Measurements from ENCODE around the gene COL27A1.

The COL27A1 gene

DNA sequence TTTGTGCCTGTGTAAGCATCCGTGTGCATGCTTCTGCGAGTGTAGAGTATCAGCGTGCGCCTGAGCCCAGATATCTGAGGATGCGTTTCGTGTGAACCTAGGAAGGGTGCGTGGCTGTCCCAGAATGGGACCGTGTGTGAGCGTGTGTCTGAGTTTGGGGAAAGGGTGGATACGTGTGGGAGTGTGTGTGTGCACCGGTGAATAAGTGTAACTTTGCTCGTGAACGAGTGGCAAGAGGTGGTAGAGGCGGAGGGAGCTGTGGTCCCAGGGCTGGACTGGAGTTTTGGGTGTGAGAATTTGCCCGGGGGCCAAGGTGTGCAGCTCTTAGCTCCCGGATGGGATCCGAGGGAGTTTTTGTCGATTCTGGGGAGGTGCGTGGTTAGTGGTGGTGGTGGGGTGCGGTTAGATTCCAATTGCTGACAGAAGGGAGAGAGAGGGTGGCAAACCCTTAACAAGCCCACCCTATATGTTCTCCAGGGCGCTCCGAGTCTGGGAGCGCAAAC is 686 bp upstream of the COL27A1 start:
- H3K9me3 ChIP-seq (replicated peaks in 1 of 2; ENCODE audit: control insufficient read depth in 2 of 2, insufficient read depth in 1 of 2, low read depth in 1 of 2, low read length in 2 of 2) = no peaks in the 10 kb centered on the region
- H2BK5ac ChIP-seq (ENCODE audit: low read length) = peak overlapping the region; percentile 30
- H4K91ac ChIP-seq (ENCODE audit: low read depth, low read length, poor library complexity) = peak overlapping the region; percentile 75
- H2AK5ac ChIP-seq (ENCODE audit: low read depth, low read length) = peak overlapping the region; percentile 58
- peak overlapping the region; percentile 84 for H2BK15ac ChIP-seq (ENCODE audit: low read length)
- no CpG with 5 or more reads among the region's 23 CpGs for WGBS, 2 donors (ENCODE audit: extremely low coverage in 2 of 2, insufficient read length in 2 of 2, insufficient replicate concordance in 1 of 2)
- H2AFZ ChIP-seq (ENCODE audit: low read length) = peak overlapping the region; percentile 81
- peak overlapping the region; percentile 24 to 82 for H3K4me3 ChIP-seq (ENCODE audit: low read length in 2 of 2)
- H3K14ac ChIP-seq (ENCODE audit: low read length) = peak overlapping the region; percentile 11
- peak overlapping the region; percentile 93 for H3K9ac ChIP-seq (ENCODE audit: low read depth, low read length, poor library complexity)
- no peak overlapping the region for H3K27ac ChIP-seq (replicated peaks; ENCODE audit: low read length)
- no peaks in the 10 kb centered on the region for H3K79me1 ChIP-seq (ENCODE audit: low read depth, low read length)
- H3K18ac ChIP-seq (ENCODE audit: low read length) = peak overlapping the region; percentile 94
- H2BK120ac ChIP-seq (ENCODE audit: low read depth, low read length) = no peak overlapping the region
- H2BK12ac ChIP-seq (ENCODE audit: low read length) = peak overlapping the region; percentile 11
- H3K4ac ChIP-seq (ENCODE audit: low read length) = no peak overlapping the region
- H3K36me3 ChIP-seq (replicated peaks in 1 of 2; ENCODE audit: control insufficient read depth in 2 of 2, insufficient read depth in 2 of 2, low read length in 2 of 2) = no peaks in the 10 kb centered on the region
- no peak for DNase-seq (ENCODE audit: low spot score)
- H3K4me2 ChIP-seq (ENCODE audit: insufficient read depth, low read length, poor library complexity, severe bottlenecking) = peak overlapping the region; percentile 96
- peak overlapping the region; percentile 87 for H3K23ac ChIP-seq (ENCODE audit: low read depth, low read length, poor library complexity)
- H4K8ac ChIP-seq (ENCODE audit: low read depth, low read length) = no peak overlapping the region
- peaks cover 22 to 25% of the 10 kb centered on the region in 2 donors for H3K4me1 ChIP-seq (ENCODE audit: control insufficient read depth in 2 of 2, insufficient read depth in 1 of 2, low read depth in 1 of 2, low read length in 2 of 2)
- peaks cover 8 to 51% (median 13%) of the 10 kb centered on the region in 3 experiments for H3K27me3 ChIP-seq (ENCODE audit: control insufficient read depth in 3 of 3, insufficient read depth in 3 of 3, low read depth in 1 of 3, low read length in 3 of 3)

DNA sequence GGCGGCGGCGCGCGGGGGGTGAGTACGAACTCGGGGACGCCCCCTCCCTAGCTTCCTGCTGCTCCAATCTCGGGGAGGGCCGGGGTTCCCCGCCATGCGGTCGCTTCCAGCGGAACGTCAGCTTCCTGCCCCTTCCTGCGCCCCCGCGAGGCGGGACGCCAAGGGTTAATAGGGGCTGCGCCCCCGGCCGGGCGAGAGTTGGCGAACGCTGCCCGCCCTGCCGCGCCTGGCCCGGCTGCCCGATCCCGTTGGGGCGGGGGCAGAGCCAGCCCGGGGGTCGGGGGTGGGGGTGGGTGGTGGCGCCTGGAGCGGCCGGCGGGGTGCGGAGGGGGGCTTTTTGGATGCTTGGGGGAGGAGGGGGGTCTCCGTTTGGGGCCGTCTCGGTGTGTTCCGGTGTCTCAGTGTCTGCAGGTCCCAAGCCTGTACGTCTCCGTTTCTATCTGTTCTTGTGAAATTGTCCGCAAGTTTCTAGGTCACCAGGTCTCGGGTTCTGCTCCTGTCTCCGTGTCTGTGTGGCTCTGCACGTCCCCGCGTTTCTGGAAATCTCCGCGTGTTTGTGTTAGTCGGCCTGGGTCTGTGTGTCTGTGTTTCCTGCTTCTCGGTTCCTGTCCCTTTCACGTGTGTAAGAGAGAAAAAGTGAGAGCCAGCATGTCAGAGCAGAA is 789 bp downstream of the COL27A1 start:
- DNase-seq (ENCODE audit: low spot score) = no peak

DNA sequence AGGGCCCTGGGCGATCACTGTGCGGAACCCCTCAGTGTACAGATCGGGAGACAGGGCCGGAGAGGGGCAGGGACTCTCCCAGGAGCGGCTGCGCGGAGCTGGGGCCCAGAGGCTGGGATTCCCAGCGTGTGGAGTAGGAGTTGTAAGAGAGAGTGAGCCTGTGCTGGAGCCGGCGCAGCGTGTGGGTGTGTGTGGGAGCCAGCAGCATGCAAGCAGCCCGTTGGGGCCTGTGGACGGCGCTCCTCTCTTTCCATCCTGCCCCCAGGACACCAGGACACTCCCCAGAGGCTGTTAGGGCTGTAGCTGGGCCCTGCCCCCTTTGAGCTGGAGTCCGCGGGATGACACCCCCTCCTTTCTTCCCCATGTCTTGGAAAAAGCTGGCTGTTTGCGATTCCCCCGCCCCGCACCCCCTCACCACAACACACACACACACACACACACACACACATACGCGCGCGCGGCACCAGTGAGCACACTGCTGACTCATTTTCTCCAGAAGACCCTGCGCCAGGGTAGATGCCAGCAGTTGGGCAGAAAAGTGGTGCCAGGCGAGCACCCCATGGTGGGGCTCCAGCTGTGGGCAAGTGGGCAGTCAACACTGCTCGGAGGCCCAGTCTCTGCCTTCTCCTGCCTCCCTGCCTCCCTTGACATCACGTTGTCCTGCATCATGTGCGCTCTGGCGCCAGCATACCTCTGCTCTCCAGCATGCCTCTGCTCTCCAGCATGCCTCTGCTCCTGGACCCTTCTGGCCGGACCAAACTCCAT is 1.5 kb downstream of the COL27A1 start:
- Histone ChIP-seq H2BK15ac (ENCODE audit: low read length) (peak overlapping the region; percentile 13), H3K23ac (ENCODE audit: low read depth, low read length, poor library complexity) (no peak overlapping the region), H3K36me3 (replicated peaks in 1 of 2; ENCODE audit: control insufficient read depth in 2 of 2, insufficient read depth in 2 of 2, low read length in 2 of 2) (no peaks in the 10 kb centered on the region), H3K14ac (ENCODE audit: low read length) (peak overlapping the region; percentile 15), H3K79me1 (ENCODE audit: low read depth, low read length) (no peaks in the 10 kb centered on the region), H2AK5ac (ENCODE audit: low read depth, low read length) (peak overlapping the region; percentile 72), H4K91ac (ENCODE audit: low read depth, low read length, poor library complexity) (no peak overlapping the region), H3K4ac (ENCODE audit: low read length) (peak overlapping the region; percentile 67), H3K9me3 (replicated peaks in 1 of 2; ENCODE audit: control insufficient read depth in 2 of 2, insufficient read depth in 1 of 2, low read depth in 1 of 2, low read length in 2 of 2) (no peaks in the 10 kb centered on the region), H3K27ac (replicated peaks; ENCODE audit: low read length) (no peak overlapping the region), H4K8ac (ENCODE audit: low read depth, low read length) (no peak overlapping the region), H2BK5ac (ENCODE audit: low read length) (no peak overlapping the region), H3K4me3 (ENCODE audit: low read length in 2 of 2) (peak overlapping the region; percentile 46 to 85), H2BK120ac (ENCODE audit: low read depth, low read length) (peak overlapping the region; percentile 49), H3K4me2 (ENCODE audit: insufficient read depth, low read length, poor library complexity, severe bottlenecking) (peak overlapping the region; percentile 96), H3K4me1 (ENCODE audit: control insufficient read depth in 2 of 2, insufficient read depth in 1 of 2, low read depth in 1 of 2, low read length in 2 of 2) (peaks cover 25 to 29% of the 10 kb centered on the region in 2 donors), H2BK12ac (ENCODE audit: low read length) (no peak overlapping the region), H3K9ac (ENCODE audit: low read depth, low read length, poor library complexity) (peak overlapping the region; percentile 70), H2AFZ (ENCODE audit: low read length) (peak overlapping the region; percentile 94), H3K18ac (ENCODE audit: low read length) (peak overlapping the region; percentile 85), H3K27me3 (ENCODE audit: control insufficient read depth in 3 of 3, insufficient read depth in 3 of 3, low read depth in 1 of 3, low read length in 3 of 3) (peaks cover 8 to 32% (median 13%) of the 10 kb centered on the region in 3 experiments)
- no CpG with 5 or more reads among the region's 31 CpGs for WGBS, 2 donors (ENCODE audit: extremely low coverage in 2 of 2, insufficient read length in 2 of 2, insufficient replicate concordance in 1 of 2)
- DNase-seq (ENCODE audit: low spot score) = no peak

More for the DNA sequence above, 789 bp downstream of the COL27A1 start:
- Histone ChIP-seq H2AFZ (ENCODE audit: low read length) (peak overlapping the region; percentile 94), H3K27me3 (ENCODE audit: control insufficient read depth in 3 of 3, insufficient read depth in 3 of 3, low read depth in 1 of 3, low read length in 3 of 3) (peaks cover 8 to 39% (median 13%) of the 10 kb centered on the region in 3 experiments), H2BK15ac (ENCODE audit: low read length) (peak overlapping the region; percentile 79), H3K4me3 (ENCODE audit: low read length in 2 of 2) (peak overlapping the region; percentile 46 to 85), H3K9me3 (replicated peaks in 1 of 2; ENCODE audit: control insufficient read depth in 2 of 2, insufficient read depth in 1 of 2, low read depth in 1 of 2, low read length in 2 of 2) (no peaks in the 10 kb centered on the region), H3K4me2 (ENCODE audit: insufficient read depth, low read length, poor library complexity, severe bottlenecking) (peak overlapping the region; percentile 96), H3K23ac (ENCODE audit: low read depth, low read length, poor library complexity) (no peak overlapping the region), H2BK120ac (ENCODE audit: low read depth, low read length) (peak overlapping the region; percentile 49), H3K27ac (replicated peaks; ENCODE audit: low read length) (no peak overlapping the region), H3K4ac (ENCODE audit: low read length) (no peak overlapping the region), H3K4me1 (ENCODE audit: control insufficient read depth in 2 of 2, insufficient read depth in 1 of 2, low read depth in 1 of 2, low read length in 2 of 2) (peaks cover 25 to 29% of the 10 kb centered on the region in 2 donors), H3K36me3 (replicated peaks in 1 of 2; ENCODE audit: control insufficient read depth in 2 of 2, insufficient read depth in 2 of 2, low read length in 2 of 2) (no peaks in the 10 kb centered on the region), H2BK12ac (ENCODE audit: low read length) (no peak overlapping the region), H3K79me1 (ENCODE audit: low read depth, low read length) (no peaks in the 10 kb centered on the region), H4K91ac (ENCODE audit: low read depth, low read length, poor library complexity) (no peak overlapping the region), H3K18ac (ENCODE audit: low read length) (peak overlapping the region; percentile 91), H4K8ac (ENCODE audit: low read depth, low read length) (no peak overlapping the region), H2BK5ac (ENCODE audit: low read length) (no peak overlapping the region), H3K9ac (ENCODE audit: low read depth, low read length, poor library complexity) (peak overlapping the region; percentile 88), H2AK5ac (ENCODE audit: low read depth, low read length) (no peak overlapping the region), H3K14ac (ENCODE audit: low read length) (peak overlapping the region; percentile 5)
- WGBS, 2 donors (ENCODE audit: extremely low coverage in 2 of 2, insufficient read length in 2 of 2, insufficient replicate concordance in 1 of 2) = no CpG with 5 or more reads among the region's 57 CpGs

All from neuronal stem cell (in vitro differentiated cells).